Skin of body (tissue), 2 donors: ENCODE results near the gene KCNN3. TPM values are rescaled to one million over a fixed set of nuclear protein-coding genes. Genes with fewer than 3 reads are reported as not detected.

Source experiments
- DNase-seq: peaks from one replicate; lab custom pipeline; 2025; lab: John Stamatoyannopoulos, UW
- total RNA-seq: library from RNA; depleted of rRNA; stranded (reverse); fragments of >200 nt; gene quantifications from one replicate; pipeline ENCODE4 v1.2.3, GENCODE V29; 2014

KCNN3 gene
- total RNA-seq, 1 donor from 2014 or later, result 0.99 TPM

DNA sequence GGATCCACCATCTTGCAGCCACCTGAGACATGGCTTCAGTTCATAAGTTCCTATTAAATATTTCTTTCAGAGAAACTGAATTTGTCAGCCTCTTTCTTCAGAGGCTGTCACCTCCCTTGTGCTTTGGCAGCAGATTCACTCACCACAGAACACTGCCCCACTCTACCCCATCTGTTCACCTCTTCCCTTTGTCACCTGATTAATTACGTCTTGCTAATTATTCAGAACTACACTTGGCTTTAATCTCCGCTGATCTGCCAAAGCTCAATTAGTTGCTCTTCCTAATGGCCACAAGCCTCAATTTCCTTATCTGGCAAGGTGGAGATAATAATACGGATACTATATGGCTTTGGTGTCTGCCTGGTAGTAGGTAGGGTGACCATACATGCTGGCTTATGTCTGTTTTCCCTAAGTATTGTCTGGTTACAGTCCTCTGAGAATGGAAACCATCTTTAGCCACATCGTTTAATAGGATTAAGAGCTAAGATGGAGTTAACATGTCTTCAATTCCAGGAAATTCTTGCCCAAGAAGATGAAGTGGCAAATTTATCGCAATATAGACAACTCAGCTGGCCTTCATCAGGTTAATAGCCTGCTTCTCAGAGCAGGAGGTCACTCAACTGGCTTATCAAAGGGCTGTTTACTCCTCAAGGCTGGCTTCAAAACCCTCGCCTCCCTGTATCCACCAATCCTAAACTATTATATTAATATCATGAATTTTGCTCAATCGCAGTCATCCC, 203.9 kb downstream of the KCNN3 start:
- DNase-seq, result no peak

- no peak for DNase-seq
Measured at GRCh38 chr1:154664331-154665002, 205.6 kb downstream of the KCNN3 start.

- no peak for DNase-seq
Measured at GRCh38 chr1:154663471-154664060, 206.5 kb downstream of the KCNN3 start.

- DNase-seq, result no peak
Measured at GRCh38 chr1:154661110-154661509, 209.0 kb downstream of the KCNN3 start.

- no peak for DNase-seq
Measured at GRCh38 chr1:154659823-154660592, 210.1 kb downstream of the KCNN3 start.

GRCh38 chr1:154657556-154657955, 212.5 kb downstream of the KCNN3 start:
- DNase-seq, result no peak

- DNase-seq, result no peak
Measured at GRCh38 chr1:154652893-154653292, 217.2 kb downstream of the KCNN3 start.

Other genes with a start within 250 kb of the KCNN3 start
- gene PMVK, start 66.4 kb upstream of the KCNN3 start, total RNA-seq, result 18.9 TPM
- 61.8 TPM for gene PBXIP1, start 85.8 kb upstream of the KCNN3 start, total RNA-seq
- gene PYGO2, start 91.5 kb upstream of the KCNN3 start, total RNA-seq, result 14.6 TPM
- gene SHC1, start 100.5 kb upstream of the KCNN3 start, total RNA-seq, result 42.9 TPM
- 43.1 TPM for gene CKS1B, start 104.4 kb upstream of the KCNN3 start, total RNA-seq
- 13.2 TPM for gene FLAD1, start 113.1 kb upstream of the KCNN3 start, total RNA-seq
- not detected for gene LENEP, start 123.3 kb upstream of the KCNN3 start, total RNA-seq
- 25.5 TPM for gene ZBTB7B, start 132.5 kb upstream of the KCNN3 start, total RNA-seq
- 0.49 TPM for gene DCST2, start 163.5 kb upstream of the KCNN3 start, total RNA-seq
- 0.10 TPM for gene DCST1, start 163.5 kb upstream of the KCNN3 start, total RNA-seq
- gene ADAM15, start 181.0 kb upstream of the KCNN3 start, total RNA-seq, result 46.0 TPM
- 9.0 TPM for gene EFNA4, start 193.5 kb upstream of the KCNN3 start, total RNA-seq
- 10.9 TPM for gene EFNA3, start 208.6 kb upstream of the KCNN3 start, total RNA-seq